GM12874 (cell line): ENCODE data around the gene BBS12.

Experiments
- CTCF ChIP-seq: IDR thresholded peaks from 2 replicates; pipeline ENCODE4 v1.5.1; 2011; ENCODE audit warnings: low read depth, mild to moderate bottlenecking, control low read depth, low read length, moderate library complexity; ENCODE audit not compliant: insufficient read depth

Gene BBS12

GRCh38 chr4:122715221-122715620 lies 17.3 kb upstream of the BBS12 start:
- TF ChIP-seq CTCF, result no peak

- peak; percentile 73 for TF ChIP-seq CTCF
Measured at GRCh38 chr4:122716825-122717448, 15.6 kb upstream of the BBS12 start.

- TF ChIP-seq CTCF, result no peak
Measured at GRCh38 chr4:122718281-122718680, 14.2 kb upstream of the BBS12 start.

GRCh38 chr4:122722256-122722655 lies 10.2 kb upstream of the BBS12 start:
- TF ChIP-seq CTCF, result no peak

GRCh38 chr4:122728856-122729255 lies 3.6 kb upstream of the BBS12 start:
- no peak for TF ChIP-seq CTCF

GRCh38 chr4:122731676-122732075 lies 828 bp upstream of the BBS12 start:
- no peak for TF ChIP-seq CTCF

GRCh38 chr4:122733787-122734120 lies 1.2 kb downstream of the BBS12 start:
- no peak for TF ChIP-seq CTCF
